NT2/D1 (cell line): ENCODE measurements around the gene ARID1B.

Experiments
- SUZ12 ChIP-seq: IDR thresholded peaks from 2 replicates; pipeline ENCODE4 v1.6.1; 2011; ENCODE audit not compliant: insufficient read length, insufficient read depth; ENCODE audit errors: extremely low read depth
- YY1 ChIP-seq: IDR thresholded peaks from 2 replicates; pipeline ENCODE4 v1.6.1; 2011; ENCODE audit not compliant: insufficient read length, insufficient read depth
- ZNF274 ChIP-seq: IDR thresholded peaks from 2 replicates; pipeline ENCODE4 v1.6.1; 2011; ENCODE audit warnings: mild to moderate bottlenecking, low read depth, low read length

DNA sequence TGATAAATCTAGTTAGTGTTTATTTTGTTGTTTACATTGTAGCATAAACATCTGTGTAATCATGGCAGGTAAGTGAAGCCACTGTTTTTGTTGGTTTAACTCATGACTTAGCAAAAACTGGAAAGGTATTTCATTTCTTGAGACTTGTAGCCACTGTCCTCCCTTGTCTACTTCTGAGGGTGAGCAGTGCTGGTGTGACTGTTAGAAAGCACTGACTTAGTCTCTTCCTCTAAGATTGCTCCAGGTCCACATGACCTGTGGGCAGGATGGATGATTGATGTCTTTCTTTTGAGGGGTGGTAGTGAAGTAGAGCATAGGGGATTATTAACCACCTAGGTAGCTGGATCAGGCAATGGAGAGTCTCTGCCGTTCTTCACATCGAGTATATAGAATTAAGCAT, 203.8 kb downstream of the ARID1B start:
- TF ChIP-seq SUZ12: no peak
- no peak for TF ChIP-seq YY1
- no peak for TF ChIP-seq ZNF274
